Nephron (organoid): ENCODE data around the gene PMM2.

ENCODE experiments used
- H3K27ac Mint-ChIP-seq, 3 experiments: 2 replicates each; pipeline ENCODE4 v1.8.0; 2020; ENCODE audit warnings: mixed read lengths in 3 of 3, mild to moderate bottlenecking in 2 of 3, moderate library complexity in 1 of 3
- H3K27me3 Mint-ChIP-seq: 2 replicates; pipeline ENCODE4 v1.8.0; 2021; ENCODE audit warnings: low read depth, mild to moderate bottlenecking, moderate library complexity, mixed read lengths
- H3K36me3 Mint-ChIP-seq: 2 replicates; pipeline ENCODE4 v1.8.0; 2020; ENCODE audit warnings: low read depth, mixed read lengths
- H3K4me1 Mint-ChIP-seq: 2 replicates; pipeline ENCODE4 v1.8.0; 2020; ENCODE audit warnings: mixed read lengths
- H3K4me3 Mint-ChIP-seq, 3 experiments: 2 replicates each; pipeline ENCODE4 v1.8.0; 2020; ENCODE audit warnings: mild to moderate bottlenecking in 3 of 3, mixed read lengths in 3 of 3, moderate library complexity in 2 of 3
- H3K9me3 Mint-ChIP-seq: 2 replicates; pipeline ENCODE4 v1.8.0; 2020; ENCODE audit warnings: mixed read lengths
- TF ChIP-seq, protein P1 (sequence below), 3 experiments: fragments of 200-600 bp; sonication (generic); IDR thresholded peaks; one replicate each; pipeline ENCODE4 v1.5.0; 2021; ENCODE audit warnings: antibody characterized with exemption in 3 of 3; ENCODE audit not compliant: unreplicated experiment in 3 of 3

PMM2 gene

DNA sequence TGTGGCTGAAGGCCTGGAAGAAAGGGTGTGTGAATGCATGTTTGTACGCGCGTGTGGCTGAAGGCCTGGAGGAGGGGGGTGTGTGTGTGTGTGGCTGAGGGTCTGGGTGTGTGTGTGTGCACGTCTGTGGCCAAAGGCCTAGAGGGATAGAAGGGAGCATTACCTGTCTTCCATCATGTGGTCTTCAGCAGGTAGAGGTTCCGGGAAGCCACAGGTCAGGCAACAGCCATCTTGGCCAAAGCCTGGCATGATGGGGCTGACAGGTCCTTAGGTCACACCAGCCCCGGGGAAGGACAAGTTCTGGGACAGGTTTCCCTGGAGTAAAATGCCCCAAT is 89.8 kb downstream of the PMM2 start:
- Mint-ChIP-seq H3K27ac (peak overlapping the region in 1 of 3 experiments; percentile 12), H3K4me1 (peaks cover 17% of the 10 kb centered on the region), H3K9me3 (no peaks in the 10 kb centered on the region), H3K27me3 (peaks cover 7% of the 10 kb centered on the region), H3K36me3 (peaks cover 30% of the 10 kb centered on the region), H3K4me3 (no peak overlapping the region)
- TF ChIP-seq, protein P1, sequence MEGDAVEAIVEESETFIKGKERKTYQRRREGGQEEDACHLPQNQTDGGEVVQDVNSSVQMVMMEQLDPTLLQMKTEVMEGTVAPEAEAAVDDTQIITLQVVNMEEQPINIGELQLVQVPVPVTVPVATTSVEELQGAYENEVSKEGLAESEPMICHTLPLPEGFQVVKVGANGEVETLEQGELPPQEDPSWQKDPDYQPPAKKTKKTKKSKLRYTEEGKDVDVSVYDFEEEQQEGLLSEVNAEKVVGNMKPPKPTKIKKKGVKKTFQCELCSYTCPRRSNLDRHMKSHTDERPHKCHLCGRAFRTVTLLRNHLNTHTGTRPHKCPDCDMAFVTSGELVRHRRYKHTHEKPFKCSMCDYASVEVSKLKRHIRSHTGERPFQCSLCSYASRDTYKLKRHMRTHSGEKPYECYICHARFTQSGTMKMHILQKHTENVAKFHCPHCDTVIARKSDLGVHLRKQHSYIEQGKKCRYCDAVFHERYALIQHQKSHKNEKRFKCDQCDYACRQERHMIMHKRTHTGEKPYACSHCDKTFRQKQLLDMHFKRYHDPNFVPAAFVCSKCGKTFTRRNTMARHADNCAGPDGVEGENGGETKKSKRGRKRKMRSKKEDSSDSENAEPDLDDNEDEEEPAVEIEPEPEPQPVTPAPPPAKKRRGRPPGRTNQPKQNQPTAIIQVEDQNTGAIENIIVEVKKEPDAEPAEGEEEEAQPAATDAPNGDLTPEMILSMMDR (IDR thresholded peaks at IDR 0.05; ENCODE audit: unreplicated experiment in 3 of 3), result no peak

DNA sequence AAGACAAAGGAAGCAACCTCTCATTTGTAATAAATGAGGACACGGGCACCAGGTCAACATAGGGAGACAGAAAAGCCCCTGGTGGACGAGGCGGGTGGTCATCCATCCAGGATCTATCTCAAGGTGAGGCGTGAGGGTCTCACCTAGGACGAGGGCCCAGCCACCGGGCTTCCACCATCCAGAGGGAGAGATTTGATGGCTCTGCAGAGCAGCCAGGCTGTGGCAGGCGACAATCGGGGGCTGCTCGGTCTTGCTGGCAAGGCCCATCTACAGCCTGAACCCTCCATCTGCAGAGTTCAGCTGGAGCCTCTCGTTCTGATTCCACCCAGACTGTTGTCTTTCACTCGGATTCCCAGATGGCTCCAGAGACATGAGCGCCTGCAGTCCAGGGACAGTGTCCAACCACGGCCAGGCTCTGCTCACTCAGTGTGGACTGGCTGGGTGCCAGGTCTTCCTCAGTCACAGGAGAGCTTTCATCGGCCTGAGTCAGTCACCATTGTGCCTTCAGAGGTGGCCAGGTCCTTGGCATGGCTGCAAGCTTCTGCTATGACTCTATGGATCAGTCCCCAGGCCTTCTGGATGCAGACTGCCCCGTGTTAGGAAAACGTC is 90.4 kb downstream of the PMM2 start:
- H3K4me3 Mint-ChIP-seq, result no peak overlapping the region
- H3K27me3 Mint-ChIP-seq, result peaks cover 7% of the 10 kb centered on the region

DNA sequence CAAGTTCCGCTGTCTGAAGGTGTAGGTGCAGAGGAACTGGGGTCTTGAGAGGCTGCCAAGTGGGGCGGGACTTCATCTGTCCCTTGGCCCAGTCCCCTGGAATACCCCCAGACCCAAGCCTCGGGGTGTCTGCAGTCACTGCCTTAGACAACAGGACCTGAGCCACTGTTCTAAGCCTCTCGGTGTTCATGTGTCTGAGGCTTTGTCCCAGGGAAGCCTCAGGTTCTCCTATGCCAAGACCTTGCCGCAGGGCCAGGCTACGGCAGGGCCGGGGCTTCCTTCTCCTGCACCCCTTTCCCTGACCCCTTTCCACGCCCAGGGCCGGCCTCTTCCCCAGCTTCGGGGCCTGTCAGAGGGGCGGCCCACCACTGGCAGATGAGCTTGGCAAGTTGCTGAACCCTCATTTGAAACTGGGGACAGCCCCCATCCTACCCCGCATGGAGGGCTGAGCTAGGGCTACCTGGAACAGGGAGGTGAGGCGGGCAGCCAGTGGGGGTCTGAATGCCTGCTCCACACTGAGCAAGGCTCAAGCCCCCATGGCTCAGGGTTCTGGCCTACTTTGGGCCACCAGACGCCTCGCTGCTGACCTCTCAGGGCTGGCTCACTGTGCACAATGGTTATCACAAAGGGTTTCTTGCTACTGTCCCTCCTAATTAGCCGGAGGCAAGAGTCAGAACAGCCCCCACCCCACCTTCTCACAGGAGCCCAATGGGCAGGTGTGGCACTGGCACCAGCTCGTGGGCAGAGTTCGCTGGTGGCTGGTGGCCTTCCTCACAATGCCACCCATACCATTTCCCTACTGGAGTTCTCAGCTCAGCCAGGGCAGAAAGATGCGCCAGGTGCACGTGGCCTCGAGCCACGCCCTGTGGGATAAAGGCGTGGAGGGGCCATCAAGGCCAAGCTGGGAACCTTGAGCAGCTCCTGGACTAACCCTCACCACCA is 91.6 kb downstream of the PMM2 start:
- H3K27ac Mint-ChIP-seq, result no peak overlapping the region
- no peaks in the 10 kb centered on the region for H3K9me3 Mint-ChIP-seq
- H3K36me3 Mint-ChIP-seq, result peaks cover 47% of the 10 kb centered on the region
- no peak overlapping the region for H3K4me3 Mint-ChIP-seq
- peaks cover 7% of the 10 kb centered on the region for H3K27me3 Mint-ChIP-seq
- TF ChIP-seq, protein P1 (IDR thresholded peaks at IDR 0.05; ENCODE audit: unreplicated experiment in 3 of 3), result no peak
- H3K4me1 Mint-ChIP-seq, result peaks cover 25% of the 10 kb centered on the region

More for the DNA sequence above, 90.4 kb downstream of the PMM2 start:
- Mint-ChIP-seq H3K9me3 (no peaks in the 10 kb centered on the region), H3K36me3 (peaks cover 37% of the 10 kb centered on the region), H3K27ac (no peak overlapping the region), H3K4me1 (peaks cover 19% of the 10 kb centered on the region)
- TF ChIP-seq, protein P1 (IDR thresholded peaks at IDR 0.05; ENCODE audit: unreplicated experiment in 3 of 3), result no peak

DNA sequence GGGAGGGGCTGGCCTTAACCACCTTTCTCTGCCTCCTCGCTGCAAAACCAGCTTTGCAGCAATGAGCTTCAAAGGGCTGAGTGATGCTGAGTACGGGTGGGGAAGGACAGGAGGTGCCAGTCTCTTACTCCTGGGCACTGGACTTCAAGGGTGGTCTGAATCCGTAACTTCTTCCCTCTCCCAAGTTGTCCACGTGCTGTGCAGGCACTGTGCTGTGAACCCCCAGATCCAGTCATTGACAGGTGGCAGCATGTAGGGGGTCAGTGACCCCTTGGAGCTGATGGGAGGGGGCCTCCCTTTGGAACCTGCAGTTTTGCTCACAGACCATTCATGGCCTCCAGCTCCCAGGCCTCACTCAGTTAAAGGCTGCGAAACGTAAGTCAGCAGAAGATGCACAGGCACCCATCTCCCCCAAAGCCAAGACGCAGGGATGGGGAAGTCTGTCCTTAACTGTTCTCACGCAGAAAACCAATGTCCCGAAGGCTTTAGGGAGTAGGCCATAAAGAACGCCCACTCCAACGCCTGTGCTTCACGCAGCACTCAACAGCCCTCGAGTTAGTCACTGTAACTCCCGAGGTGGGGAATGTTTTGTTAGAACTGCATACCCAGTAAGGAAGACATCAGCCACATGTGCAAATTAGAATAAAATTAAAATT is 92.4 kb downstream of the PMM2 start:
- Mint-ChIP-seq H3K36me3 (peaks cover 55% of the 10 kb centered on the region), H3K27me3 (peaks cover 7% of the 10 kb centered on the region), H3K9me3 (no peaks in the 10 kb centered on the region), H3K4me3 (no peak overlapping the region), H3K27ac (no peak overlapping the region), H3K4me1 (peaks cover 25% of the 10 kb centered on the region)
- TF ChIP-seq, protein P1 (IDR thresholded peaks at IDR 0.05; ENCODE audit: unreplicated experiment in 3 of 3), result no peak

DNA sequence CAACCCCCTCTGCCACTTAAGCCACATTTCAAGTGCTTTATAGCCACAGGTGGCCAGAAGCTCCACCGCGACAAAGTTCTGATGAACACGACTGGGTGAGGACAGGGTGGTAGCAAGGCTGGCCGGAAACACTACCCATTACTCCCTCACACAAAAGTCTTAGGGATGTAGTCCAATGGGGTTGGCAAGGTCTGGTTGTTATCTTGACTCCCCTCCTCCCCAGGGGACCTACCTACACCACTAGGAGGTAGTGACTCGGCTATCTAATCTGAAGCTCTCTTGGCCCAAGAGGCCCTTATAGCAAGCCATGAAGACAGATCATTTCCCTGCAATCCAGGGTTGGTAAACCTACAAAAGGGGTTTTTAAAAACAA is 92.9 kb downstream of the PMM2 start:
- peaks cover 3% of the 10 kb centered on the region for H3K27me3 Mint-ChIP-seq
- H3K9me3 Mint-ChIP-seq, result no peaks in the 10 kb centered on the region
- H3K4me1 Mint-ChIP-seq, result peaks cover 21% of the 10 kb centered on the region
- peak overlapping the region in 1 of 3 experiments; percentile 22 for H3K27ac Mint-ChIP-seq
- no peak overlapping the region for H3K4me3 Mint-ChIP-seq
- TF ChIP-seq, protein P1 (IDR thresholded peaks at IDR 0.05; ENCODE audit: unreplicated experiment in 3 of 3), result no peak
- peaks cover 60% of the 10 kb centered on the region for H3K36me3 Mint-ChIP-seq
